Measurements from ENCODE around the gene GANC. TPM values are rescaled to one million over a fixed set of nuclear protein-coding genes. Genes with fewer than 3 reads are reported as not detected.

GANC gene
- total and polyA plus RNA-seq, 9 of the 15 experiments (the other 6 are each of a cell fraction or from before 2014, with no cell fraction given), result 10.9 to 19.0 (median 14.5) TPM

GRCh38 chr15:42272939-42273899 is at the start of gene GANC, which contains the start of gene TMEM87A (continued):
- peak; percentile 86 for TF ChIP-seq E2F1 (CRISPR knock-in tag; IDR thresholded peaks at IDR 0.05)
- peak; percentile 89 for TF ChIP-seq NBN (IDR thresholded peaks at IDR 0.05; ENCODE audit: low read depth)
- peak; percentile 63 for TF ChIP-seq NEUROD1 (IDR thresholded peaks at IDR 0.05; ENCODE audit: borderline replicate concordance, low read depth, low read length, partially characterized antibody)
- TF ChIP-seq ZNF707 (CRISPR knock-in tag; conservative IDR thresholded peaks at IDR 0.05), result no peak
- TF ChIP-seq CC2D1A (IDR thresholded peaks at IDR 0.05), result peak; percentile 78; the same call in 1 of the 2 replicates
- no peak for TF ChIP-seq ZNF134 (CRISPR knock-in tag; conservative IDR thresholded peaks at IDR 0.05)
- TF ChIP-seq, protein P1, sequence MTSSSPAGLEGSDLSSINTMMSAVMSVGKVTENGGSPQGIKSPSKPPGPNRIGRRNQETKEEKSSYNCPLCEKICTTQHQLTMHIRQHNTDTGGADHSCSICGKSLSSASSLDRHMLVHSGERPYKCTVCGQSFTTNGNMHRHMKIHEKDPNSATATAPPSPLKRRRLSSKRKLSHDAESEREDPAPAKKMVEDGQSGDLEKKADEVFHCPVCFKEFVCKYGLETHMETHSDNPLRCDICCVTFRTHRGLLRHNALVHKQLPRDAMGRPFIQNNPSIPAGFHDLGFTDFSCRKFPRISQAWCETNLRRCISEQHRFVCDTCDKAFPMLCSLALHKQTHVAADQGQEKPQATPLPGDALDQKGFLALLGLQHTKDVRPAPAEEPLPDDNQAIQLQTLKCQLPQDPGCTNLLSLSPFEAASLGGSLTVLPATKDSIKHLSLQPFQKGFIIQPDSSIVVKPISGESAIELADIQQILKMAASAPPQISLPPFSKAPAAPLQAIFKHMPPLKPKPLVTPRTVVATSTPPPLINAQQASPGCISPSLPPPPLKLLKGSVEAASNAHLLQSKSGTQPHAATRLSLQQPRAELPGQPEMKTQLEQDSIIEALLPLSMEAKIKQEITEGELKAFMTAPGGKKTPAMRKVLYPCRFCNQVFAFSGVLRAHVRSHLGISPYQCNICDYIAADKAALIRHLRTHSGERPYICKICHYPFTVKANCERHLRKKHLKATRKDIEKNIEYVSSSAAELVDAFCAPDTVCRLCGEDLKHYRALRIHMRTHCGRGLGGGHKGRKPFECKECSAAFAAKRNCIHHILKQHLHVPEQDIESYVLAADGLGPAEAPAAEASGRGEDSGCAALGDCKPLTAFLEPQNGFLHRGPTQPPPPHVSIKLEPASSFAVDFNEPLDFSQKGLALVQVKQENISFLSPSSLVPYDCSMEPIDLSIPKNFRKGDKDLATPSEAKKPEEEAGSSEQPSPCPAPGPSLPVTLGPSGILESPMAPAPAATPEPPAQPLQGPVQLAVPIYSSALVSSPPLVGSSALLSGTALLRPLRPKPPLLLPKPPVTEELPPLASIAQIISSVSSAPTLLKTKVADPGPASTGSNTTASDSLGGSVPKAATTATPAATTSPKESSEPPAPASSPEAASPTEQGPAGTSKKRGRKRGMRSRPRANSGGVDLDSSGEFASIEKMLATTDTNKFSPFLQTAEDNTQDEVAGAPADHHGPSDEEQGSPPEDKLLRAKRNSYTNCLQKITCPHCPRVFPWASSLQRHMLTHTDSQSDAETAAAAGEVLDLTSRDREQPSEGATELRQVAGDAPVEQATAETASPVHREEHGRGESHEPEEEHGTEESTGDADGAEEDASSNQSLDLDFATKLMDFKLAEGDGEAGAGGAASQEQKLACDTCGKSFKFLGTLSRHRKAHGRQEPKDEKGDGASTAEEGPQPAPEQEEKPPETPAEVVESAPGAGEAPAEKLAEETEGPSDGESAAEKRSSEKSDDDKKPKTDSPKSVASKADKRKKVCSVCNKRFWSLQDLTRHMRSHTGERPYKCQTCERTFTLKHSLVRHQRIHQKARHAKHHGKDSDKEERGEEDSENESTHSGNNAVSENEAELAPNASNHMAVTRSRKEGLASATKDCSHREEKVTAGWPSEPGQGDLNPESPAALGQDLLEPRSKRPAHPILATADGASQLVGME (CRISPR knock-in tag; IDR thresholded peaks at IDR 0.05), result peak; percentile 86; the same call in 1 of the 2 replicates
- TF ChIP-seq DACH1 (IDR thresholded peaks at IDR 0.05; ENCODE audit: partially characterized antibody), result peak; percentile 73
- TF ChIP-seq FOXP1 (CRISPR knock-in tag; IDR thresholded peaks at IDR 0.05), result no peak
- TF ChIP-seq FOS (IDR thresholded peaks at IDR 0.05; ENCODE audit: extremely low read depth, insufficient read length), result no peak
- TF ChIP-seq SMAD3 (CRISPR knock-in tag; conservative IDR thresholded peaks at IDR 0.05), result no peak
- no peak for TF ChIP-seq USF2 (CRISPR knock-in tag; IDR thresholded peaks at IDR 0.05)
- TF ChIP-seq ZNF133 (CRISPR knock-in tag; IDR thresholded peaks at IDR 0.05), result no peak
- no peak for TF ChIP-seq NR1H2 (CRISPR knock-in tag; IDR thresholded peaks at IDR 0.05)
- TF ChIP-seq, protein P2, sequence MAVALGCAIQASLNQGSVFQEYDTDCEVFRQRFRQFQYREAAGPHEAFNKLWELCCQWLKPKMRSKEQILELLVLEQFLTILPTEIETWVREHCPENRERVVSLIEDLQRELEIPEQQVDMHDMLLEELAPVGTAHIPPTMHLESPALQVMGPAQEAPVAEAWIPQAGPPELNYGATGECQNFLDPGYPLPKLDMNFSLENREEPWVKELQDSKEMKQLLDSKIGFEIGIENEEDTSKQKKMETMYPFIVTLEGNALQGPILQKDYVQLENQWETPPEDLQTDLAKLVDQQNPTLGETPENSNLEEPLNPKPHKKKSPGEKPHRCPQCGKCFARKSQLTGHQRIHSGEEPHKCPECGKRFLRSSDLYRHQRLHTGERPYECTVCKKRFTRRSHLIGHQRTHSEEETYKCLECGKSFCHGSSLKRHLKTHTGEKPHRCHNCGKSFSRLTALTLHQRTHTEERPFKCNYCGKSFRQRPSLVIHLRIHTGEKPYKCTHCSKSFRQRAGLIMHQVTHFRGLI (CRISPR knock-in tag; IDR thresholded peaks at IDR 0.05), result no peak
- no peak; the same call in 1 of the 2 replicates for TF ChIP-seq JUN (IDR thresholded peaks at IDR 0.05; ENCODE audit: borderline replicate concordance, low read depth, low read length)
- no peak for TF ChIP-seq JUN (CRISPR knock-in tag; IDR thresholded peaks at IDR 0.05; ENCODE audit: borderline replicate concordance)
